ENCODE data around the gene TXNRD1.

The TXNRD1 gene

DNA sequence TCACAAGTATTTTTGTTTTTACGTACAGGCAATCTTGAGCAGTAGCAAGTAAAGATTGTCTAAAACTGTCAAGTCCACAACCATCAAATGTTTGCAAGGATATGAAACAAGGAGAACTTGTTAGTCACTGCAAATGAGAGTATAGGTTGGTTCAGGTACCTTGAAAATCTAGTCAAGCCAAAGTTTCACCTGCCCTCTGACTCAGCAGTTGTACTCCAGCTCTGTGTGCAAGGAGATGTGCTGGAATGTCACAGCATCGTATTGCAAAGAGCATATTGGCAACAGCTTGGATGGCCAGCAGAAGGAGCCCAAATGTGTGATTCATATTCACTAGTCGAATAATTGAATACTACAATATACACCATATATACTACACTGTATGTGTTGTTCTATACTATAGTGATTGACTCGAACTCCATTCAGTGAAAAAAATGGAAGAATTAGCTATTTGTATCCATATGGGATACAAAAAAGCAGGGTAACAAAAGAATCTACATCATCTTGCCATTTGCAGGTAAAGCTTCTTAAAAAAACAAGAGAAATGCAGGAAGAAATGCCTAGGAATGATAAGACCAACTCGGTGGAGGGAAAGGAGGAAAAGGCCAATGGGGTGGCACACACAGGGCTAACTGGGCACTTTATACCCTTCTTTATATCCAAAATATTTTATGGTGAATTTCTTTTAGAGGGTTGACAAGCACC lies 131.9 kb downstream of the TXNRD1 start:
- in situ Hi-C loops (cut with MboI; ENCODE audit: low sequenced_read_pairs): no loop called here
- peaks cover 87% of the 10 kb centered on the region for H3K36me3 ChIP-seq (replicated peaks)

GRCh38 chr12:104348283-104348993 lies 132.9 kb downstream of the TXNRD1 start:
- H3K4me3 ChIP-seq: no peak overlapping the region
- peaks cover 14% of the 10 kb centered on the region for H3K4me1 ChIP-seq
- no peaks in the 10 kb centered on the region for H3K9me3 ChIP-seq
- H3K36me3 ChIP-seq (replicated peaks): peaks cover 80% of the 10 kb centered on the region
- no peak for DNase-seq (ENCODE audit: low spot score in 2 of 2)
- no peaks in the 10 kb centered on the region for H3K27me3 ChIP-seq (ENCODE audit: low read depth)
- in situ Hi-C loops (cut with MboI; ENCODE audit: low sequenced_read_pairs): no loop called here

More for the DNA sequence above, 131.9 kb downstream of the TXNRD1 start:
- H3K4me1 ChIP-seq: peaks cover 14% of the 10 kb centered on the region
- no peaks in the 10 kb centered on the region for H3K27me3 ChIP-seq (ENCODE audit: low read depth)
- H3K4me3 ChIP-seq: no peak overlapping the region
- no peak for DNase-seq (ENCODE audit: low spot score in 2 of 2)
- no peaks in the 10 kb centered on the region for H3K9me3 ChIP-seq

GRCh38 chr12:104348994-104349494 lies 133.5 kb downstream of the TXNRD1 start:
- in situ Hi-C loops (cut with MboI; ENCODE audit: low sequenced_read_pairs): no loop called here
- no peak overlapping the region for H3K4me3 ChIP-seq
- H3K9me3 ChIP-seq: no peaks in the 10 kb centered on the region
- H3K4me1 ChIP-seq: peaks cover 14% of the 10 kb centered on the region
- peaks cover 80% of the 10 kb centered on the region for H3K36me3 ChIP-seq (replicated peaks)
- no peak for DNase-seq (ENCODE audit: low spot score in 2 of 2)
- no peaks in the 10 kb centered on the region for H3K27me3 ChIP-seq (ENCODE audit: low read depth)

DNA sequence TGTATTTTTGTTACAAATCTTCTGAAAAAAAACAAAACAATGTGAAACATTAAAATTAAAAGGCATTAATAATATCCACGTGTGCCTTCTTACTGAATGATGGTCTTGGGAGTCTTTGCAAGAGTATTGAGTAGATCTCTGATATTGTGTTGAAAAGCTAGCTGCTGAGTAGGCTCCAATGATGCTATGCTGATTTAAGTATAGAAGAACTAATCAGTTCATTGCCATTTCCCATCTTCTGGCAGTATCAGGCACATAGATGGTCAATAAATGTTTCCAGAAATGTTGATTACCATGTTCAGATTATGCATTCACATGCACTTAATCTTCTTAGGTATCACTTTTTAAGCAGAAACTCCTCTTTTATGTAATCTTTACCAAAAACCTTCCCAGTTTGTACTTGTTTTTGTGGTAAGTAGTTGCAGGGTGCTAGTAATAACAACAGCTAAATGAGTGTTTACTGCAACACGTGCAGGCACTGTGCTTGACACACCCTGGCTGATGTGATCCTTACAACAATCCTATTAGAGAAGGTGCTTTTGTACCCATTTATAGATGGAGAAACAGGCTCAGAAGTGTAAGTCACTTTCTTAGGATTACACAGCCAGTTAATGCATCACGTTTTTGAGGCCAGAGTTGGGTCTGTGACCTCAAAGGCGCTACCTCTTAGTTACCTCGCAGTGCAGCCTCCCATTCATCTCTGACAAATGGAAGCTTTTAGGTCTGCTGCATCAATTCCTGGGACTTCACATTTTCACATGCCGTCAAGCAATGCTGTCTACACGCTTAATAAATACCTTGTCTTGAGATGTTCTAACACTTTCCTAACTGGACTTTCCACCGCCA lies 134.9 kb downstream of the TXNRD1 start:
- Histone ChIP-seq H3K4me3 (no peak overlapping the region), H3K27me3 (ENCODE audit: low read depth) (no peaks in the 10 kb centered on the region), H3K9me3 (no peaks in the 10 kb centered on the region), H3K4me1 (peaks cover 14% of the 10 kb centered on the region), H3K36me3 (replicated peaks) (peaks cover 69% of the 10 kb centered on the region)
- in situ Hi-C loops (cut with MboI; ENCODE audit: low sequenced_read_pairs): no loop called here
- DNase-seq (ENCODE audit: low spot score in 2 of 2): no peak

GRCh38 chr12:104351057-104351983 lies 135.7 kb downstream of the TXNRD1 start:
- H3K36me3 ChIP-seq (replicated peaks): peaks cover 62% of the 10 kb centered on the region
- H3K4me1 ChIP-seq: peaks cover 14% of the 10 kb centered on the region
- no peaks in the 10 kb centered on the region for H3K9me3 ChIP-seq
- no peaks in the 10 kb centered on the region for H3K27me3 ChIP-seq (ENCODE audit: low read depth)
- in situ Hi-C loops (cut with MboI; ENCODE audit: low sequenced_read_pairs): no loop called here
- H3K4me3 ChIP-seq: no peak overlapping the region
- DNase-seq (ENCODE audit: low spot score in 2 of 2): peak in 1 of 2 experiments; percentile 63

GRCh38 chr12:104352106-104352713 lies 136.6 kb downstream of the TXNRD1 start:
- no peak for DNase-seq (ENCODE audit: low spot score in 2 of 2)
- in situ Hi-C loops (cut with MboI; ENCODE audit: low sequenced_read_pairs): no loop called here
- Histone ChIP-seq H3K4me1 (peaks cover 14% of the 10 kb centered on the region), H3K9me3 (no peaks in the 10 kb centered on the region), H3K27me3 (ENCODE audit: low read depth) (no peaks in the 10 kb centered on the region), H3K36me3 (replicated peaks) (peaks cover 55% of the 10 kb centered on the region), H3K4me3 (no peak overlapping the region)

DNA sequence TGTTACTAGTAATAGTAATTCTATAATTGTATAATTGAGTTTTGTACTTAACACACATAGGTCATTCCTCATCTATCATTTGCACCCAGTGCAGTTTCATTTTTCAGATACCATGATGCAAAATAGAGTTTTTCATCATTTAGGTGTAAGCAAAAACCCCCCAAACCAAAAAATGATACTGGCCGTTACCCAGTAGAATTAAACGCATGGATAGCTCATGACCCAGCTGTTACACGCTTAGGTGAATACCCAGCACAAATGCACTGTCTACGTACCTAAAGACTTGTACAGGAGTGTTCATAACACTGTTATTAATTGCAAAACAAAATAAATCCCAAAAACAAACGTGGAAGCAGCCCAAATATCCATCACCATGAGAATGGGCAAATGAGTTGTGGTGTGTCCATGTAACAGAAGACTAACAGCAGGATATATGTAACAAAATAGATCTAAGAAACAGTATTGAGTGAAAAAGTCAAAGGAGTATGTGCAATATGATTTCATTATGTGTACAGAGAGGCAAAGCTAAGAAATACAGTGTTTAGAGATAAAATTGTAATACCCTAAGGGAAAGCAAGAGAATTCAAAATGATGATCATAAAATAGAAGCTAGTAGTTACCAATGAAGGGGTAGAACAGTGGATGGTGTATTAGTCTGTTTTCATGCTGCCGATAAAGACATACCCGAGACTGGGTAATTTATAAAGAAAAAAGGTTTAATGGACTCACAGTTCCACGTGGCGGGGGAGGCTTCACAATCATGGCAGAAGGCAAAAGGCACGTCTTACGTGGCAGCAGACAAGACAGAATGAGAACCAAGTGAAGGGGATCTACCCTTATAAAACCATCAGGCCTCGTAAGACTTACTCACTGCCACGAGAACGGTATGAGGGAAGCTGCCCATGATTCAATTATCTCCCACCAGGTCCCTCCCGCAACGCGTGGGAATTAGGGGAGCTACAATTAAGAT lies 137.7 kb downstream of the TXNRD1 start:
- in situ Hi-C loops (cut with MboI; ENCODE audit: low sequenced_read_pairs): no loop called here
- H3K27me3 ChIP-seq (ENCODE audit: low read depth): no peaks in the 10 kb centered on the region

GRCh38 chr12:104354167-104354867 lies 138.7 kb downstream of the TXNRD1 start:
- Histone ChIP-seq H3K27me3 (ENCODE audit: low read depth) (no peaks in the 10 kb centered on the region), H3K4me3 (no peak overlapping the region), H3K36me3 (replicated peaks) (peaks cover 34% of the 10 kb centered on the region), H3K4me1 (peaks cover 14% of the 10 kb centered on the region), H3K9me3 (no peaks in the 10 kb centered on the region)
- DNase-seq (ENCODE audit: low spot score in 2 of 2): no peak
- in situ Hi-C loops (cut with MboI; ENCODE audit: low sequenced_read_pairs): no loop called here

More for the DNA sequence above, 137.7 kb downstream of the TXNRD1 start:
- H3K36me3 ChIP-seq (replicated peaks): peaks cover 44% of the 10 kb centered on the region
- DNase-seq (ENCODE audit: low spot score in 2 of 2): no peak
- no peaks in the 10 kb centered on the region for H3K9me3 ChIP-seq
- peaks cover 14% of the 10 kb centered on the region for H3K4me1 ChIP-seq
- H3K4me3 ChIP-seq: no peak overlapping the region

DNA sequence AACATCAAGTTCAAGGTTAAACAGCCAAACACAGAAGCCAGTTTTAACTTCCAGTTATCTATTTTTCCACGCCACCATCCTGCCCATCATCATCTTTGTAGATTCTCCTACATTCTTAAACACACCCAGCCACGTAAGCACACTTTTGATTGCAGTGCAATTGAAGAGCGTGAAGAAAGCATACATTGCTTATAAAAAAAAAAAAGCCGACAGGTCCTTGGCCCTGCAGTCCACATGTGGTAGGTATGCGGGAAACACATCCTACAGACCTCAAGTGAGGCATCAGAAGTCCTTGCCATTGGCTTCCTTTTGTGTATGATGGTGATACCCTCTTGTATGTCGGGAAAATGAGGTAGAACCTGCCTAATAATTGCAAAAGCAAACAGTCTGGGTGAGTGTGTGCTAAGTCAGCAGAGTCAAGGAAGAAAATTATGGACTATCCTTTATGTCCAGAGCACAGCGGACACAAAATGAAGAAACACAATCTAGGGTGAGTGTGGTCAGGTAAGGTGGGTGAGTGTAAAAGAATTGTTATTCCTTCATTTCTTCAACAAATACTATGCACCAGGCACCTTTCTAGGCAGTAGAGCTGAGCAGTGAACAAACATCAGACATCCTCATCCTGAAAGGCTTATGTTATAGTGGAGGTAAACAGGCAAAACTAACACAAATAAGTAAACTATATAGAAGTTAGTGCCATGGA lies 139.4 kb downstream of the TXNRD1 start:
- Histone ChIP-seq H3K36me3 (replicated peaks) (peaks cover 27% of the 10 kb centered on the region), H3K4me3 (no peak overlapping the region), H3K27me3 (ENCODE audit: low read depth) (no peaks in the 10 kb centered on the region), H3K9me3 (no peaks in the 10 kb centered on the region), H3K4me1 (peaks cover 14% of the 10 kb centered on the region)
- no peak for DNase-seq (ENCODE audit: low spot score in 2 of 2)
- in situ Hi-C loops (cut with MboI; ENCODE audit: low sequenced_read_pairs): no loop called here

DNA sequence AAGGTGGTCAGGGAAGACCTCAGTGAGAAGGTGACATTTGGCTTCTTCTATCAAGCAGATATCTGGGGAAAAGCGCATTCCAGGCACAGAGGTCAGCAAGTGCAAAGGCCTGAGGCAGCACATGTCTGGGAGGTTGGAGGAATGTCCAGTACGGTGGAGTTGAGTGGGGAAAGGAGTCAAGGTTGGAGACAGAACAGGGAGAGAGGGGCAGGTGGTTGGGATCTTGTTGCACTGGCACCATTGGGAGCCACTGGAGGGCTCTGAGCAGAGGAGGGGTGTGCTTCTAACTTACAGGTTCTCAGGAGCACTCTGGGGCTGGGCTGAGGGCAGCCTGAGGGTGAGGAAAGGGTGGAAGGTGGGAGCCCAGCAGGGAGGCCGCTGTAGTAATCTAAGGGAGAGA lies 140.1 kb downstream of the TXNRD1 start:
- H3K4me3 ChIP-seq: no peak overlapping the region
- no peaks in the 10 kb centered on the region for H3K9me3 ChIP-seq
- H3K36me3 ChIP-seq (replicated peaks): peaks cover 21% of the 10 kb centered on the region
- DNase-seq (ENCODE audit: low spot score in 2 of 2): no peak
- H3K4me1 ChIP-seq: peaks cover 14% of the 10 kb centered on the region
- H3K27me3 ChIP-seq (ENCODE audit: low read depth): no peaks in the 10 kb centered on the region
- in situ Hi-C loops (cut with MboI; ENCODE audit: low sequenced_read_pairs): no loop called here

Data from HAP-1 (cell line).